ENCODE measurements around the gene SCN4A. TPM values are rescaled to one million over a fixed set of nuclear protein-coding genes. Genes with fewer than 3 reads are reported as not detected.

Gene SCN4A
- total RNA-seq, 1 experiment from 2014 or later: not detected

DNA sequence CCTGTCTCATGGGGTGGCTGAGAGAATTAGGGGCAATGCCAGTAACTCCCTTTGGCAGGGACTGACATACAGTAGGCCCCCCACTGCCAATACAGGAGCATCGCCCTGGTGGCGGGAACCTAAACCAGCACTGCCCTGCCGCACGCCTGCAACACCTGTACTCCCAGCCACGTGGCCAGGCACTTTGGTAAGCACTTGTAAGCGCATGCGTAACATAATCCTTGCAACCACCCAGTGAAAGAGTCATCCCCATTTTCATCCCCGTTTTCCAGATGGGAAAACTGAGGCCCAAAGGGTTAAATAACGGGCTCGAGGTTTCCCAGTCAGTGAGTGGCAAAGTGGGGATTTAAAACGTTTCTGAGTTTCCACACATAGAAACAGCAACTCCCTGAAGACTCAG lies 17.5 kb downstream of the SCN4A start:
- Histone ChIP-seq H3K4me1 (ENCODE audit: insufficient read depth, low read length) (no peaks in the 10 kb centered on the region), H3K9me2 (replicated peaks; ENCODE audit: low read length) (no peaks in the 10 kb centered on the region), H3K4me2 (ENCODE audit: low read length) (no peak overlapping the region), H2AFZ (ENCODE audit: low read length) (no peak overlapping the region), H4K20me1 (ENCODE audit: low read length) (no peaks in the 10 kb centered on the region), H3K79me2 (ENCODE audit: low read length) (no peaks in the 10 kb centered on the region), H3K9ac (ENCODE audit: low read length) (no peak overlapping the region), H3K36me3 (ENCODE audit: low read depth, low read length) (no peaks in the 10 kb centered on the region), H3K4me3 (ENCODE audit: low read length) (no peak overlapping the region), H3K27me3 (ENCODE audit: low read length) (no peaks in the 10 kb centered on the region), H3K9me3 (ENCODE audit: low read length) (no peaks in the 10 kb centered on the region), H3K27ac (ENCODE audit: low read length) (no peak overlapping the region), H3F3A (ENCODE audit: low read length, unreplicated experiment) (no peaks in the 10 kb centered on the region)
- no TSS peak for BruUV-seq (replicated peaks)
- intact Hi-C loops (cut with micrococcal nuclease): no loop called here
- DNase-seq (no peak), ATAC-seq (no peak)
- TF ChIP-seq CTCF (conservative IDR thresholded peaks at IDR 0.05; ENCODE audit: low read depth, low read length) (no peak), EZH2 (IDR thresholded peaks at IDR 0.05; ENCODE audit: low read length, unreplicated experiment) (no peak), EZH2phosphoT487 (IDR thresholded peaks at IDR 0.05; ENCODE audit: borderline replicate concordance, low read length) (no peak)
- POLR2A ChIA-PET (ENCODE audit: unreplicated experiment): no interaction called here
- CTCF ChIA-PET: interaction anchor here (0.6 to 0.7 kb wide), 2 partner anchors 94 to 465 kb away, joined by 3 read pairs; no protein-coding TSS in a partner anchor

DNA sequence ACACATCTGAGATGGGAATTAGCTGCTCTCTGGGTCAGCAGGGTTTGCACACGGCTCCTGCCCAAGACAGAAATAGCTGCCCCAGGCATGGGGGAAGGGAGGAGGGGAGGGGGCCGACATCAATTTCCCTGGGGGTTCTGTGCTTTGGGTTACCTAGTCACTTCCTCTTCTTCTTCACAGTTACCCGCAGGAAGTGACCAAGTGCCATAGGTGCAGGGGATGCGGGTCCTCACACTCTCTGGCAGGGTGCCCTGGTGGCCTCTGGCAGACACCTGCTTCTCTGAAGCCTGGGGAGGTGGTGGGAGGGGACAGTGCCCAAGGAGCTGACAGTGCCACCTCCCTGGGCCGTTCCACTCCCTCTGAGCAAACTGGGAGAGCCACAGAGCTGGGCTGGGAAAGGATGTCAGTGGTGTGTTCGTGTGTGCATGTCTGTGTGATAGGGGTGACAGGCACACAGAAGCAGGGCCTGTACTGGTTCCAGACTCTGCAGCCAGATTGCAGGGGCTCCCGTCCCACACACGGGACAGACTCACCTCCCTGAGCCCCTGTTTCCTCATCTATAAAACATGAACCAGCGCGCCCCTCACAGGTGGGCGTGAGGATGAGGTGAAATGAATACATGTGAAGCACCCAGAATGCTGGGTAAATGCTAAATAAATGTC lies 18.2 kb downstream of the SCN4A start:
- Histone ChIP-seq H3K9ac (ENCODE audit: low read length) (no peak overlapping the region), H3K79me2 (ENCODE audit: low read length) (no peaks in the 10 kb centered on the region), H2AFZ (ENCODE audit: low read length) (no peak overlapping the region), H3K9me2 (replicated peaks; ENCODE audit: low read length) (no peaks in the 10 kb centered on the region), H3K27ac (ENCODE audit: low read length) (no peak overlapping the region), H3K27me3 (ENCODE audit: low read length) (no peaks in the 10 kb centered on the region), H3K4me2 (ENCODE audit: low read length) (no peak overlapping the region), H3K36me3 (ENCODE audit: low read depth, low read length) (no peaks in the 10 kb centered on the region), H3K9me3 (ENCODE audit: low read length) (no peaks in the 10 kb centered on the region), H3K4me1 (ENCODE audit: insufficient read depth, low read length) (no peaks in the 10 kb centered on the region), H4K20me1 (ENCODE audit: low read length) (no peaks in the 10 kb centered on the region), H3F3A (ENCODE audit: low read length, unreplicated experiment) (no peaks in the 10 kb centered on the region), H3K4me3 (ENCODE audit: low read length) (no peak overlapping the region)
- ChIA-PET POLR2A (ENCODE audit: unreplicated experiment) (no interaction called here), CTCF (interaction anchor here (0.6 to 0.7 kb wide), 2 partner anchors 93 to 465 kb away, joined by 3 read pairs; no protein-coding TSS in a partner anchor)
- TF ChIP-seq EZH2phosphoT487 (IDR thresholded peaks at IDR 0.05; ENCODE audit: borderline replicate concordance, low read length) (no peak), EZH2 (IDR thresholded peaks at IDR 0.05; ENCODE audit: low read length, unreplicated experiment) (no peak), CTCF (conservative IDR thresholded peaks at IDR 0.05; ENCODE audit: low read depth, low read length) (no peak)
- DNase-seq: no peak
- intact Hi-C loops (cut with micrococcal nuclease): loop anchor here (5.0 kb wide), 1 partner anchor 37 kb away; the partner anchor contains the start of gene GH1
- BruUV-seq (replicated peaks): no TSS peak
- peak; percentile 28; the same call in 1 of the 2 replicates for ATAC-seq

Measured in PC-3 (cell line).